ENCODE results near the gene GNA15. TPM values are rescaled to one million over a fixed set of nuclear protein-coding genes. Genes with fewer than 3 reads are reported as not detected.
A peak's percentile ranks its signal among the peaks of the same experiment; 100 is the strongest.

Gene GNA15
- total RNA-seq, 4 donors from 2014 or later, result 1.2 to 12.4 (median 1.5) TPM; not detected in 1

DNA sequence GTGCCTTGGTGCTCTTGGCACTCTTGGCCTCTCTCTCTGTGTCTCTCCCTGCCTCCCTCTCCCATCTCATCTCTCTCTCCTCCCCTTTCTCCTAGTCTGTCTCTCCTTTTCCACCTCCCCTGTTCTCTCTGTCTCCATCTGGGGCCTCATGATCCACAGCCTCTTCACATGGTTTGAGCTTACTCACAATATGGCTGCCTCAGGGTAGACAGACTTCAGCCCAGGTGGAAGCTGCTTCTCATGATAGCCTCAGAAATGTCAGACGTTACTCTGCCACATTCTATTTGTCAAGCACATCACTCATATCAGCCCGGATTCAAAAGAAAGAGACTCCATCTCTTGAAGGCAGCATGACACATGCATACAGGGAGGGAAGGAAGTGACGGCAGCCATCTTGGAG is 24.4 kb downstream of the GNA15 start:
- TF ChIP-seq, protein P1, sequence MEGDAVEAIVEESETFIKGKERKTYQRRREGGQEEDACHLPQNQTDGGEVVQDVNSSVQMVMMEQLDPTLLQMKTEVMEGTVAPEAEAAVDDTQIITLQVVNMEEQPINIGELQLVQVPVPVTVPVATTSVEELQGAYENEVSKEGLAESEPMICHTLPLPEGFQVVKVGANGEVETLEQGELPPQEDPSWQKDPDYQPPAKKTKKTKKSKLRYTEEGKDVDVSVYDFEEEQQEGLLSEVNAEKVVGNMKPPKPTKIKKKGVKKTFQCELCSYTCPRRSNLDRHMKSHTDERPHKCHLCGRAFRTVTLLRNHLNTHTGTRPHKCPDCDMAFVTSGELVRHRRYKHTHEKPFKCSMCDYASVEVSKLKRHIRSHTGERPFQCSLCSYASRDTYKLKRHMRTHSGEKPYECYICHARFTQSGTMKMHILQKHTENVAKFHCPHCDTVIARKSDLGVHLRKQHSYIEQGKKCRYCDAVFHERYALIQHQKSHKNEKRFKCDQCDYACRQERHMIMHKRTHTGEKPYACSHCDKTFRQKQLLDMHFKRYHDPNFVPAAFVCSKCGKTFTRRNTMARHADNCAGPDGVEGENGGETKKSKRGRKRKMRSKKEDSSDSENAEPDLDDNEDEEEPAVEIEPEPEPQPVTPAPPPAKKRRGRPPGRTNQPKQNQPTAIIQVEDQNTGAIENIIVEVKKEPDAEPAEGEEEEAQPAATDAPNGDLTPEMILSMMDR (IDR thresholded peaks at IDR 0.05), result no peak
- no peak for TF ChIP-seq POLR2A (IDR thresholded peaks at IDR 0.05)
- Histone ChIP-seq H3K36me3 (no peaks in the 10 kb centered on the region), H3K27me3 (no peaks in the 10 kb centered on the region), H3K4me3 (no peak overlapping the region), H3K9me3 (no peaks in the 10 kb centered on the region), H3K27ac (no peak overlapping the region), H3K4me1 (no peaks in the 10 kb centered on the region)
- DNase-seq, result no peak

DNA sequence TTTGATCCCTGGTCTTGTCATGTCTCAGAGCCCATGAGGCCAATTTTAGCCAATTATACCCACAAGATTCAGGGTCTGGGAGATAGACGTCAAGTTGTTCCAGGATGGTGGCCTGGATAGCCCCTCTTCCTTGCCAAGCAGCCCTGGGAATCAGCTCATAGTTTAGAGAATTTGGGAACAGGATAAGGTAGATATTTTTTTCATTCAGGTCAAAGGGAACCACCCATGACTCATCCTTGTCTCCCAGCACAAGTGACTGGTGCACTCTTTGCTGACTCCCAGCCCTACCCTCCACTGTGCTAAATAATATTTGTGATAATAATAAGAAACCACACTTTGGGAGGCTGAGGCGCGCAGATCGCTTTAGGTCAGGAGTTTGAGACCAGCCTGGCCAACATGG is 25.6 kb downstream of the GNA15 start:
- TF ChIP-seq, protein P1 (IDR thresholded peaks at IDR 0.05), result no peak
- no peak for TF ChIP-seq POLR2A (IDR thresholded peaks at IDR 0.05)
- no peak overlapping the region for H3K27ac ChIP-seq
- DNase-seq, result no peak
- H3K4me3 ChIP-seq, result no peak overlapping the region
- H3K27me3 ChIP-seq, result no peaks in the 10 kb centered on the region
- H3K4me1 ChIP-seq, result no peaks in the 10 kb centered on the region
- no peaks in the 10 kb centered on the region for H3K9me3 ChIP-seq
- no peaks in the 10 kb centered on the region for H3K36me3 ChIP-seq

DNA sequence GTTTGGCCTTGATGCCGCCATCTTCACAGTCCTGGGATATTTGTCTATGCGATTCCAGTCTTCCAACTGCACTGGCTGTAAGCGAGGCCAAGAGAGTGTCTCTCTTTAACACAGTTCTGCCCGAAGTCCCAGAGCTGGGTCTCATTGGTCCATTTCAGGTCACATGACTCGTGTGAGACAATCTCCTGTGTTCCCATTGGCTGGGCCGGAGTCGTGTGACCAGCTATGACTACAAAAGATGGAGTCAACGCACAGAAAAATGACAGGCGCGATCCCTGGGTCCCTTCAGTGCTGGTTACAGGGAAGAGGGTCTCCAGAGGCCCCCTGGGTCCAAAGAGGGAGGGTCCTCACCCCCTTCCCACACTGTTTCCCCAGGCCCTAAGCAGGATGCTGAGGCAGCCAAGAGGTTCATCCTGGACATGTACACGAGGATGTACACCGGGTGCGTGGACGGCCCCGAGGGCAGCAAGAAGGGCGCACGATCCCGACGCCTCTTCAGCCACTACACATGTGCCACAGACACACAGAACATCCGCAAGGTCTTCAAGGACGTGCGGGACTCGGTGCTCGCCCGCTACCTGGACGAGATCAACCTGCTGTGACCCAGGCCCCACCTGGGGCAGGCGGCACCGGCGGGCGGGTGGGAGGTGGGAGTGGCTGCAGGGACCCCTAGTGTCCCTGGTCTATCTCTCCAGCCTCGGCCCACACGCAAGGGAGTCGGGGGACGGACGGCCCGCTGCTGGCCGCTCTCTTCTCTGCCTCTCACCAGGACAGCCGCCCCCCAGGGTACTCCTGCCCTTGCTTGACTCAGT is 26.8 kb downstream of the GNA15 start:
- Histone ChIP-seq H3K36me3 (no peaks in the 10 kb centered on the region), H3K27me3 (no peaks in the 10 kb centered on the region), H3K9me3 (no peaks in the 10 kb centered on the region), H3K27ac (no peak overlapping the region), H3K4me1 (no peaks in the 10 kb centered on the region), H3K4me3 (no peak overlapping the region)
- no peak for DNase-seq
- no peak for TF ChIP-seq POLR2A (IDR thresholded peaks at IDR 0.05)
- TF ChIP-seq, protein P1 (IDR thresholded peaks at IDR 0.05), result no peak

DNA sequence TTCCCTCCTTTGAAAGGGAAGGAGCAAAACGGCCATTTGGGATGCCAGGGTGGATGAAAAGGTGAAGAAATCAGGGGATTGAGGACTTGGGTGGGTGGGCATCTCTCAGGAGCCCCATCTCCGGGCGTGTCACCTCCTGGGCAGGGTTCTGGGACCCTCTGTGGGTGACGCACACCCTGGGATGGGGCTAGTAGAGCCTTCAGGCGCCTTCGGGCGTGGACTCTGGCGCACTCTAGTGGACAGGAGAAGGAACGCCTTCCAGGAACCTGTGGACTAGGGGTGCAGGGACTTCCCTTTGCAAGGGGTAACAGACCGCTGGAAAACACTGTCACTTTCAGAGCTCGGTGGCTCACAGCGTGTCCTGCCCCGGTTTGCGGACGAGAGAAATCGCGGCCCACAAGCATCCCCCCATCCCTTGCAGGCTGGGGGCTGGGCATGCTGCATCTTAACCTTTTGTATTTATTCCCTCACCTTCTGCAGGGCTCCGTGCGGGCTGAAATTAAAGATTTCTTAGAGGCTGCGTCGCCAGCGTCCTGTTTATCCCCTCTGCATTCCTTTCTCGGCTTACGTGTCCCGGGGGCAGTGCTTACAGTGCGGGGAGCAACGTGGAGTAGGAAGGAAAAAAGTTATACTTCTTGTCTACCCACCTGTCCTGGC is 27.5 kb downstream of the GNA15 start:
- no peak for TF ChIP-seq POLR2A (IDR thresholded peaks at IDR 0.05)
- TF ChIP-seq, protein P1 (IDR thresholded peaks at IDR 0.05), result peak; percentile 58 to 93 (median 84)
- peak in 2 of 3 donors; percentile 41 to 83 for DNase-seq
- no peaks in the 10 kb centered on the region for H3K36me3 ChIP-seq
- H3K9me3 ChIP-seq, result no peaks in the 10 kb centered on the region
- no peak overlapping the region for H3K4me3 ChIP-seq
- H3K27me3 ChIP-seq, result no peaks in the 10 kb centered on the region
- H3K4me1 ChIP-seq, result no peaks in the 10 kb centered on the region
- no peak overlapping the region for H3K27ac ChIP-seq

DNA sequence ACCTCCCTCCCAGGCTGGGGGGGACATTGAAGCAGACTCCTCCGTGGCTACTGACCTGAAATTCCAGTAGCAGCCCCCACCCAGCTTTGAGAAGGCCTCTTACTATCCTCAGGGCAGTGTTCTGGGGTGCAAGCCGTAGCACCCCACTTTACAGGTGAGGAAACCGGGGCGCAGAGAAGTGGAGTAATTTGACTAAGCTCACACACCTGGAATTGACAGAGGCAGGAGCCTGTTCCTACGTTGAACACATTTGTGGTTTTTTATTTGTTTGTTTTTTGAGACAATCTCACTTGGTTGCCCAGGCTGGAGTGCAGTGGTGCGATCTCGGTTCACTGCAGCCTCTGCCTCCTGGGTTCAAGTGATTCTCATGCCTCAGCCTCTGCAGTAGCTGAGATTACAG is 28.1 kb downstream of the GNA15 start:
- Histone ChIP-seq H3K4me1 (no peaks in the 10 kb centered on the region), H3K4me3 (no peak overlapping the region), H3K9me3 (no peaks in the 10 kb centered on the region), H3K36me3 (no peaks in the 10 kb centered on the region), H3K27ac (no peak overlapping the region), H3K27me3 (no peaks in the 10 kb centered on the region)
- DNase-seq, result no peak
- no peak for TF ChIP-seq POLR2A (IDR thresholded peaks at IDR 0.05)
- TF ChIP-seq, protein P1 (IDR thresholded peaks at IDR 0.05), result no peak

Measured in Peyer's patch (tissue), 4 donors.